Hepatic stellate cell (primary cell): ENCODE measurements around the gene IDI2.
"Not testable (repeated sequence)": the region's sequence is repeated elsewhere in the genome, so short reads cannot be mapped to it uniquely, and the experiment has no call there.

Source experiments
- DNase-seq: peaks from one replicate; pipeline ENCODE4 v3.0.0; 2011; ENCODE audit warnings: low spot score

The IDI2 gene

DNA sequence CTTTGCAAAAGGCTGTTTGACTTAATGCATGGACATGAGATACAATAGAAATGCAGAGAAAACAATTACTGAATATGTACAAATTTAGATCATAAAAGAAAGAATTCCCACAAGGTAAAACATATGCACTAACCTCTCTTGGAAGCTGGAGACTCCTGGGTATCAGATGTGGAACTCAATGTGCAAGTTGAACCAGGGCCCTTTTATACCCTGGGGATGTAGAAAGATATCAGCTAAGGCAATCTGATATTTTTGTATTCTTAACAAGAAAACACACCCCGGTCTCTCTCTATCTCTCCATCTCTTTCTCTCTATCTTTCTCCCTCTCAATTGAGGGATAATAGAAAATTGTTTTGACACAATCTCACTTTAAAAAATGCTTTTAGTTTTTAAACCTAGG lies at the start of gene IDI2:
Gene IDI2, minus strand, starts transcription at position 177 of the 400 bp plus-strand sequence. CDS start 1,136 bp downstream, outside the sequence.
- DNase-seq = no peak

DNA sequence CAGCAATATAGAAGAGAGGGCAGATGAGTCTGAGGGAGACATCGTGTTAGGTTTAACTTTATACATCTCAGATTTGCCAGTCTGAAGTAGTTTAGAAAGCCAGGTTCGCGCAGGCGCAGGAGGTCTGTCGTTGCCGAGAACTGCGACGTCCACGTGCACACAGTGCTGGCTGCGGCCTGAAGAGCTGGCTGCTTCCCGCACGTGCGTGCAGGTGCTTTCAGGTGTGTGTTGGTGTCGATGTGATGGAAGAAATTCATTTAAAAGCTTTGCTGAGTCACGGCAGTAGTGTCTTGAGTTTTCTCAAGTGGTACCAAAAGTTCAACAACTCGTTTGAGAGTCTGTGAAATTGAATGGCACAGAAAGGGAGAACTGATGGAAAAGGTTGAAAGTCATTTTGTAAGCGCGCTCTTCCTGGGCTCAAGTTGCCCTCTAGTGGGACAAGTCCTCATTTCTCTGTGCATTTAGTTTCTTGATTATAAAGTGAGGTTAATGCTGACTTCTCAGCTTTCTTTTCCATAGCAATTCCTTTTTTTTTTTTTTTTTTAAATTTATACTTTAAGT lies 49.2 kb upstream of the IDI2 start:
- no peak for DNase-seq

DNA sequence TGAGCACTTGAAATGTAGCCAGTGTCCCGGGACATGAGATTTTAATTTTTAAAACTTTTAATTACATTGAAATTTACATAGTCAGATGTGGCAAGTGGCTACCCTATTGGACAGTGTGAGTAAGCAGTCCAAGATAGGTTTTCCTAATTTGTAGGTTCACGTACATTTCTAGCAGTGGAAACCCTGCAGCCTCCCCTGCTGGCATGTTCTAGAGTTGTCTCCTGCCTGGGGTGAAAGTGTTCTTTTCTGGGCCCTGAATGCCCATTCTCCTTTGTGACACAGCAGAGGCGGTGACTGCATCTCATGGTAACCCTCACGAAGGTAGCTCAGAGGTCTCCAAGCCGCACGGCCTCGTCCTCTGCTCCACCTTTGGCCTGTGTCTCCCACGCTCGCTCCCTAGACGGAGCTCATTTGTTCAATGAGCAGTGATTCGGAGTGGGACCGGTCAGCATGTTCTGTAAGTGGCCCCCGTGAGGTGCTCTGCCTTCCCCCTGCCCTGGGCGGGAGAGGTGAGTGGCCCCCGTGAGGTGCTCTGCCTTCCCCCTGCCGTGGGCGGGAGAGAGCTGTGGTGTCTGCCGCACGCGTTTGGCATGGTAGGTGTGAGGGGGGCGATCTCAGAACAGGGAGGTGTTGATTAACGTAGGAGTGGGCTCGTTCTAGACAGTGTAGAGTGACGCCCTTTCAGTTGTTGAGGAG lies 48.5 kb upstream of the IDI2 start:
- no peak for DNase-seq

- DNase-seq = no peak
Observed at GRCh38 chr10:1070919-1071318, 45.3 kb upstream of the IDI2 start.

DNA sequence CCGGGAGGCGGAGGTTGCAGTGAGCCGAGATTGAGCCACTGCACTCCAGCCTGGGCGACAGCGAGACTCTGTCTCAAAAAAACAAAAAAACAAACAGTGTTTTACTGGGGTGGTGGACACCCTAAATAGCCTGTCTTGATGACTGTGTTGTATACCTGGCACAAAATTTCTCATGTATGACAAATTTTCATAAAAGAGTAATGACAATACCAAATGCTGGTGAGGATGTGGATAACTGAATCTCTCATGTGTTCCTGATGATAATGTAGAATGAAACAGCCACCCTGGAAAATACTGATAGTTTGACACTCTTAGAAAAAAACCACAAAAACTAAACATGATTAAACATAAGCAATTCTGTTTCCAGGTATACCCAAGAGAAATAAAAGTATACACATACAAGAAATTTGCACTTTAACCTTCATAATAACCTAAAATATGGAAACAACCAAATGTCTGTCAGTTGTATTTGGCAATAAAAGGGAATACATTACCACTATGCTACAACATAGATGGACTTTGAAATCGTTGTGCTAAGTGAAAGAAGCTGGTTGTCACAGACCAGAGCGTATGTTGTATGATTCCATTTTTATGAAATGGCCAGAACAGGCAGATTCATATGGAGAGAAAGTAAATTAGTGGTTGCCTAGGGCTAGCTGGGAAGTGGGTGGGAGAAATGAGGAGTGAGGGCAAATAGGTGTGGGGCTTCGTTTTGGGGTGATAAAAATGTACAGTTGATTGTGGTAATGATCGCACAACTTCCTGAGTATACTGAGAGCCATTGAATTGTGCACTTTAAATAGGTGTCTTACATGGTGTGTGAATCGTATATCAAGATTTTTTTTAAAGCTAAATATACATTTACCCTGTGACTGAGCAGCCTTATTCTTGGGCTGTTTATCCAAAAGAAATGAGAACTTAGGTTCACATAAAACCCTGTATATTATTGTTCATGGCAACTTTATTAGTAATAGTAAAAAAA lies 43.0 kb upstream of the IDI2 start:
- DNase-seq = no peak

- DNase-seq = not testable (repeated sequence)
Observed at GRCh38 chr10:1066734-1067133, 41.1 kb upstream of the IDI2 start.

DNA sequence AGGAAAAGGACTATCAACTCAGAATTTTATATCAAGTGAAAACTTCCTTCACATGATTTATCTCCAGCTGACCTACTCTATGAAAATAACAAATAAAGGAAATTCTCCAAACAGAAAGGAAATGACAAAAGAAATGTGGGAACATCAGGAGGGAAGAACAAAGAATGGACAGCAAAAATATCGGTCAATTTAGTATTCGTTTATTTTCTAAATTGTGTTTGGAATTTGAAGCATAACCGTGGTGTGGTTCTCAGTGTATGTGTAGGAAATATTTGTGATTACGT lies 39.2 kb upstream of the IDI2 start:
- no peak for DNase-seq

- DNase-seq = no peak
Observed at GRCh38 chr10:1063232-1063865, 37.7 kb upstream of the IDI2 start.

DNA sequence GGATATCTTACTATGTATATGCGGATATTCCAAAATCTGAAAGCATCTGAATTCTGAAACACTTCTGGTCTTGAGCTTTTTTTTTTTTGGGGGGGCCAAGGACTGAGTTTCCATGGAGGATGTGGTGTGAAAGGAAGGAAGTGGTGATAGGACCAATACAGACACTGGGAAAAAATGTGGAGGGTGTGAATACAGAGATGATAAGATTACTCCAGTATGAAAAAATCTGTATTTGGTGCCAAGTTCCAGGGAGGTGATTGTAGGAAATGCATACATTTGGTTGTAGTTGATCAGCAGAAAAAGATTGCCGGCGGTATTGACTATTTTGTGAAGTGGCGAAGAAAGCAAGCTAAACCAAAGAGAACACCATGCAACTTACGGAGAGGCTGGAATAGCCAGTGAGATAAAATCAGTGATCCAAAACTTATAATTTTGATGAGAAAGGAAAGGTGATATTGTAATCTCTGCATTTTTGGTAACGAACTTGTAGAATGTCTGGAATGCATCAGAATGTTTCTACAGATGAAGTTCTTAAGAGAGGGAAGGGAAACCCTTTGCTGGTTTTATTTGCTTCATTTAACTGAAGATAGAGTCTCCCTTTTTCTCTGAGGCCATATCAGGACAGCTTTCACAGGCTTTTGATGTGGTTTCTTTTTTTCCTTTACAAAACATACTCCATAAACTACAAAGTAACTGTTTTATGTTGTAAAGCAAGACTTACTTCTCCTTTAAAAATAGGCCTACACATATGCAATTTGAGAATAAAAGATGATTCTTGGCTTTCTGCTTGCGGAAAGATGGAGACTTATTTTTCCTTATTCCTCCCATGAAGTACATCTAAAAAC lies 36.5 kb upstream of the IDI2 start:
- DNase-seq = no peak

DNA sequence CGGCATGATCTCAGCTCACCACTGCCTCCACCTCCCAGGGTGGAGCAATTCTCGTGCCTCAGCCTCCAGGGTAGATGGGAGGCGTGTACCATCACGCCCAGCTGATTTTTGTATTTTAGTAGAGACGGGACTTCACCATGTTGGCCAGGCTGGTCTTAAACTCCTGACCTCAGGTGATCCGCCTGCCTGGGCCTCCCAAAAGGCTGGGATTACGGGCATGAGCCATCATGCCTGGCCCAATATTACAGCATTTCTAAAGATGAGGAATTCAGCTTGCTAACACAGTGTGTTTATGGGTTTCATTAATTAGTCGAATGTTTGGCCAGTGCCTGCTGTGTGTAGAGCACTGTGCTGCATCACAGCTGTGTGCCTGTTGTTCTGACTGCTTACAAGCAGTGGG lies 34.2 kb upstream of the IDI2 start:
- no peak for DNase-seq

DNA sequence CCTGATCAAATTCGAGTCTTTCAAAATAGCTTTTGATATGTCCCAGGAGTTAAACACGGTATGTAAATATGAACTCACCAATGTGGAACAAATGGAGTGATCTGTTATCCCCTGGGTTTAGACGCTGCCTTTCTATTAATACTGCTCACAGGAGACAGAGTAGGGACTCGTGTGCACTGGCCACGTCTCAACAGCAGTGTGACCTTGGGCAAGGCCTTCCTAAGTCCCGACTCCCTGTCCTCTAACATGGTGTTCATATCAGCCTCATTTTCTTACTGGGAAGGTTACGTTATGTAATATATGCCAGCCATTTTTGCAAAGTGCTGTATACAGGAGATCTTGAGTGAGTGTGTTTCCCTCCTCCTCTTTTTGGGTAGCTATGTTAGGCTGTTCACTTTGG lies 32.4 kb upstream of the IDI2 start:
- DNase-seq = no peak

GRCh38 chr10:1057106-1057657 lies 31.5 kb upstream of the IDI2 start:
- peak; percentile 27 for DNase-seq

GRCh38 chr10:1056326-1057105 lies 30.9 kb upstream of the IDI2 start, which contains the start of gene WDR37:
WDR37 (plus strand) TSS chr10:1056385; CDS start chr10:1072156, 15,771 bp downstream.
- peak; percentile 91 for DNase-seq

DNA sequence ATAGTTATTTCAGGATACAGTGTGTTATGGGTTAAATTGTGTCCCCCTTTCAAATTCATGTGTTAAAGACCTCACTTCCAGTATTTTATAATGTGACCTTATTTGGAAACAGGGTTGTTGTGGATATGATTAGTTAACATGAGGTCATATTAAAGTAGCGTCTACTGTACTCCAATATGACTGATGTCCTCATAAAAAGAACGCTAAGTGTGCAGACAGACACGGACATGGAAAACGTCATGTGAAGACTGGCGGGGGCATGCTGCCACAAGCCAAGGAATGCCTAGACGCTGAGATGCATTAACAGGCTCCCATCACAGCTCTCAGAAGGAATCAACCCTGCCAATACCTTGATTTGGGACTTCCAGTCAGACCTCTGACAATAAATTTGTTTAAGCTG lies 29.0 kb upstream of the IDI2 start:
- no peak for DNase-seq

GRCh38 chr10:1050554-1050953 lies 24.9 kb upstream of the IDI2 start:
- no peak for DNase-seq

DNA sequence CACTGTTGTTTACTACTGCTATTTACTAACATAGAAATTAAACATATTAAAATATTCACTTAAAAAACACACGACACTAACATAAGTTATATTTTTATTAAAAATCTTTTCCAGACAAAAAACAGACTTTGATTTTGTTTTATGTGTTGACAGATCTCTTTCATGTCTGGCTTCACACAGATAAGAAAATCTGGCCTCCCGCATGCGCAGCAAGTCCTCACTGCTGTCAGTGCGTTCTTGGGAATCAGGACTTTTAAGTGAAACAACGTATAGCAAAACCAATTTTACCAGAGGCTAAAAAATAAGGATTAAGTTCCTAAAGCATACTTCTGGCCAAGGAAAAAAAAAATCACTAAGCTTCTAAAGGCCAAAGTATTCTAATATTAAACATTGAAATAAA lies 24.5 kb upstream of the IDI2 start:
- DNase-seq = peak; percentile 18

DNA sequence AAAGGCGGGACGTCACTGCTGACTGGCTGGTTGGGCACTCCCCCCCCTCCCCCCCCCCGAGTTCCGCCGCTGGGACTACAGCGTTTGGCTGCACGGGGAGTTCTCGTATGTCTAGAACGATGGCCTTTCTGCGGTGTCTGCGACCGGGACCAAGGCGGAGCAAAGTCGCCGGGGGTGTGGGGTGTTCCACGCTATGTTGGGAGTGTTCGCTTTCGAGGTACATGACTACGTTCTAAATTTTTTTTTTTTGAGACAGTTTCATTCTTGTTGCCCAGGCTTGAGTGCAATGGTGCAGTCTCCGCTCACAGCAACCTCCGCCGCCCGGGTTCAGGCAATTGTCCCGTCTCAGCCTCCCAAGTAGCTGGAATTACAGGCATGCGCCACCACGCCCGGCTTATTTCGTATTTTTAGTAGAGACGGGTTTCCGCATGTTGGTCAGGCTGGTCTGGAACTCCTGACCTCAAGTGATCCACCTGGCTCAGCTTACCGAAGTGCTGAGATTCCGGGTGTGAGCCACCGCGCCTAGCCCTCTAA lies 23.8 kb upstream of the IDI2 start:
- DNase-seq = no peak

- DNase-seq = peak; percentile 98
Observed at GRCh38 chr10:1048732-1049424, 23.2 kb upstream of the IDI2 start, which contains the start of gene IDI1. IDI1 (minus strand) TSS chr10:1049119; CDS start chr10:1049003, 116 bp downstream.

DNA sequence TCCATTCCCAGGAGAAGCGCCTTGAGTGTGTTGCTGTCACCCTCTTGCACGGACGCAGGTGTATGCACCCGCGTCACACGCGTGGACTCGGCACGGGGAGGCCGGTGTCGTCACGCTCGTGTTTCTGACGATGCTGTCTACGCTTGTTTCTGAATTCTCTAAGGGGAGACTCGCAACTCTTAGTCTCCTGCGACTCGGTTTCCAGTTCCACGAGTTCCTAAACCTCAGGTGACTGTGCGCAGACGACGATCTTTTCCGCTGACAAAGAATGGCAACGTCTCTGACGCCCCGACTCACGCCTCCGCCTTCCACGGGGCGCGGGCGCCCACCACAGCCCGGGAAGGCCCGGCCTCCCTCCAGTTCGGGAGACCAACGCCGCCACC lies 22.7 kb upstream of the IDI2 start:
- DNase-seq = no peak
